Fibroblast of lung (primary cell): ENCODE measurements around the gene AFAP1. TPM values are rescaled to one million over a fixed set of nuclear protein-coding genes. Genes with fewer than 3 reads are reported as not detected.

Experiments used
- DNase-seq, 2 donors: peaks; one replicate each; pipeline versions ENCODE4 v3.0.0 to v3.0.0-alpha.2; 2010; ENCODE audit warnings: low read depth in 2 of 2
- H2AFZ ChIP-seq: 2 replicates; pipeline ENCODE4 v1.5.1; 2012; ENCODE audit warnings: low read length, control low read depth, inconsistent platforms
- H3K27ac ChIP-seq: 2 replicates; pipeline ENCODE4 v1.5.1; 2011; ENCODE audit warnings: low read length, control low read depth; ENCODE audit not compliant: insufficient read depth
- H3K27me3 ChIP-seq: 2 replicates; pipeline ENCODE4 v1.5.1; 2011; ENCODE audit warnings: mild to moderate bottlenecking, low read length; ENCODE audit not compliant: control insufficient read depth, insufficient read depth
- H3K36me3 ChIP-seq: 2 replicates; pipeline ENCODE4 v1.5.1; 2011; ENCODE audit warnings: low read length; ENCODE audit not compliant: control insufficient read depth, insufficient read depth
- H3K4me1 ChIP-seq: 2 replicates; pipeline ENCODE4 v1.5.1; 2011; ENCODE audit warnings: low read length; ENCODE audit not compliant: control insufficient read depth, insufficient read depth; ENCODE audit errors: extremely low read depth
- H3K4me2 ChIP-seq: 2 replicates; pipeline ENCODE4 v1.5.1; 2011; ENCODE audit warnings: low read length, control low read depth; ENCODE audit not compliant: insufficient read depth; ENCODE audit errors: extremely low read depth
- H3K4me3 ChIP-seq, 4 experiments: fragments of 200-600 bp in 1 of 4; sonication (generic) in 1 of 4; replicated peaks in 1 of 4; 2 replicates each; pipeline ENCODE4 v1.5.1; 2011 to 2016; ENCODE audit warnings: low read length in 4 of 4, low read depth in 3 of 4, mild to moderate bottlenecking in 3 of 4, control low read depth in 2 of 4, inconsistent platforms in 1 of 4, mixed read lengths in 1 of 4; ENCODE audit not compliant: insufficient read depth in 1 of 4; ENCODE audit errors: control extremely low read depth in 1 of 4
- H3K79me2 ChIP-seq: 2 replicates; pipeline ENCODE4 v1.5.1; 2012; ENCODE audit warnings: mild to moderate bottlenecking, low read length, inconsistent platforms; ENCODE audit not compliant: control insufficient read depth, insufficient read depth
- H3K9ac ChIP-seq: 2 replicates; pipeline ENCODE4 v1.5.1; 2011; ENCODE audit warnings: mild to moderate bottlenecking, low read length, control low read depth; ENCODE audit not compliant: insufficient read depth
- H3K9me3 ChIP-seq: 2 replicates; pipeline ENCODE4 v1.5.1; 2012; ENCODE audit warnings: low read depth, low read length; ENCODE audit not compliant: control insufficient read depth, insufficient read depth
- H4K20me1 ChIP-seq: 2 replicates; pipeline ENCODE4 v1.5.1; 2011; ENCODE audit warnings: low read length; ENCODE audit not compliant: control insufficient read depth, insufficient read depth; ENCODE audit errors: extremely low read depth
- CTCF ChIP-seq, 2 donors: IDR thresholded peaks in 1 of 2; conservative IDR thresholded peaks in 1 of 2; 1 replicate in 1 of 2; 2 replicates in 1 of 2; pipeline ENCODE4 v1.5.1; 2011 to 2012; ENCODE audit warnings: low read length in 2 of 2, control low read depth in 1 of 2, inconsistent platforms in 1 of 2, low read depth in 1 of 2, mild to moderate bottlenecking in 1 of 2
- EZH2 ChIP-seq: IDR thresholded peaks from 2 replicates; pipeline ENCODE4 v1.5.1; 2012; ENCODE audit warnings: low read length, control low read depth, mild to moderate bottlenecking; ENCODE audit errors: missing control alignments
- polyA plus RNA-seq, 2 donors: library from polyadenylated mRNA; depleted of rRNA in 1 of 2; stranded (reverse) in 1 of 2; unstranded in 1 of 2; fragments of >200 nt; gene quantifications; 2 replicates each; pipeline ENCODE4 v1.2.1, GENCODE V29; 2011 to 2012; ENCODE audit warnings: missing spikeins in 1 of 2
- total RNA-seq: library from RNA; depleted of rRNA; stranded (reverse); fragments of >200 nt; gene quantifications from 2 replicates; pipeline ENCODE4 v1.2.1, GENCODE V29; 2014

AFAP1 gene
- total and polyA plus RNA-seq, 2 donors (not counting 1 experiment from before 2014, with no cell fraction given) = 21.8 to 30.1 TPM

- H3K4me1 ChIP-seq = no peaks in the 10 kb centered on the region
- H3K27ac ChIP-seq = no peak overlapping the region
- no peak overlapping the region for H3K9ac ChIP-seq
- no peak overlapping the region for H2AFZ ChIP-seq
- no peaks in the 10 kb centered on the region for H4K20me1 ChIP-seq
- H3K79me2 ChIP-seq = no peaks in the 10 kb centered on the region
- TF ChIP-seq EZH2 (no peak), CTCF (conservative IDR thresholded peaks at IDR 0.05 in 1 of 2, IDR thresholded peaks at IDR 0.05 in 1 of 2; ENCODE audit: low read depth in 1 of 2, low read length in 2 of 2) (no peak)
- no peak for DNase-seq
- no peak overlapping the region for H3K4me3 ChIP-seq
- H3K4me2 ChIP-seq = no peak overlapping the region
- H3K36me3 ChIP-seq = no peaks in the 10 kb centered on the region
- no peaks in the 10 kb centered on the region for H3K27me3 ChIP-seq
- H3K9me3 ChIP-seq = no peaks in the 10 kb centered on the region
Measured at GRCh38 chr4:7746351-7747061, 193.2 kb downstream of the AFAP1 start.

GRCh38 chr4:7745301-7745885, 194.3 kb downstream of the AFAP1 start:
- Histone ChIP-seq H3K79me2 (no peaks in the 10 kb centered on the region), H3K4me2 (no peak overlapping the region), H3K27me3 (no peaks in the 10 kb centered on the region), H2AFZ (no peak overlapping the region), H3K36me3 (no peaks in the 10 kb centered on the region), H3K4me1 (no peaks in the 10 kb centered on the region), H4K20me1 (no peaks in the 10 kb centered on the region), H3K4me3 (no peak overlapping the region), H3K27ac (no peak overlapping the region), H3K9ac (no peak overlapping the region), H3K9me3 (no peaks in the 10 kb centered on the region)
- DNase-seq = no peak
- TF ChIP-seq EZH2 (no peak), CTCF (conservative IDR thresholded peaks at IDR 0.05 in 1 of 2, IDR thresholded peaks at IDR 0.05 in 1 of 2; ENCODE audit: low read depth in 1 of 2, low read length in 2 of 2) (no peak)

- no peaks in the 10 kb centered on the region for H3K9me3 ChIP-seq
- H3K79me2 ChIP-seq = no peaks in the 10 kb centered on the region
- H3K27ac ChIP-seq = no peak overlapping the region
- H4K20me1 ChIP-seq = no peaks in the 10 kb centered on the region
- H3K4me3 ChIP-seq = no peak overlapping the region
- no peak overlapping the region for H2AFZ ChIP-seq
- DNase-seq = no peak
- no peaks in the 10 kb centered on the region for H3K36me3 ChIP-seq
- H3K27me3 ChIP-seq = no peaks in the 10 kb centered on the region
- no peak overlapping the region for H3K4me2 ChIP-seq
- no peaks in the 10 kb centered on the region for H3K4me1 ChIP-seq
- no peak overlapping the region for H3K9ac ChIP-seq
- no peak for TF ChIP-seq EZH2
- TF ChIP-seq CTCF (conservative IDR thresholded peaks at IDR 0.05 in 1 of 2, IDR thresholded peaks at IDR 0.05 in 1 of 2; ENCODE audit: low read depth in 1 of 2, low read length in 2 of 2) = no peak
Measured at GRCh38 chr4:7744142-7744804, 195.4 kb downstream of the AFAP1 start.
